T-helper 2 cell treated with Interferon-gamma antibody and Interleukin-4, amounts not matched to agents 5 μg/mL and 100 μg/mL, for 36 hours (primary cell): ENCODE results near the gene LHPP.
A peak's percentile ranks its signal among the peaks of the same experiment; 100 is the strongest.
"Not testable (repeated sequence)": the region's sequence is repeated elsewhere in the genome, so short reads cannot be mapped to it uniquely, and the experiment has no call there.

Experiments used
- DNase-seq: peaks from one replicate; pipeline ENCODE4 v3.0.0; 2021; ENCODE audit warnings: low spot score
- H3K27ac Mint-ChIP-seq: one replicate; pipeline ENCODE4 v1.8.0; 2021; ENCODE audit warnings: mild to moderate bottlenecking, mixed read lengths
- H3K27me3 Mint-ChIP-seq: one replicate; pipeline ENCODE4 v1.8.0; 2021; ENCODE audit warnings: low read depth, mixed read lengths
- H3K36me3 Mint-ChIP-seq: one replicate; pipeline ENCODE4 v1.8.0; 2021; ENCODE audit warnings: low read depth, mixed read lengths
- H3K4me1 Mint-ChIP-seq: one replicate; pipeline ENCODE4 v1.8.0; 2021; ENCODE audit warnings: low read depth, mixed read lengths
- H3K4me3 Mint-ChIP-seq: one replicate; pipeline ENCODE4 v1.8.0; 2022; ENCODE audit warnings: mild to moderate bottlenecking, moderate library complexity, mixed read lengths
- H3K9me3 Mint-ChIP-seq: one replicate; pipeline ENCODE4 v1.8.0; 2021; ENCODE audit warnings: mixed read lengths

The LHPP gene

DNA sequence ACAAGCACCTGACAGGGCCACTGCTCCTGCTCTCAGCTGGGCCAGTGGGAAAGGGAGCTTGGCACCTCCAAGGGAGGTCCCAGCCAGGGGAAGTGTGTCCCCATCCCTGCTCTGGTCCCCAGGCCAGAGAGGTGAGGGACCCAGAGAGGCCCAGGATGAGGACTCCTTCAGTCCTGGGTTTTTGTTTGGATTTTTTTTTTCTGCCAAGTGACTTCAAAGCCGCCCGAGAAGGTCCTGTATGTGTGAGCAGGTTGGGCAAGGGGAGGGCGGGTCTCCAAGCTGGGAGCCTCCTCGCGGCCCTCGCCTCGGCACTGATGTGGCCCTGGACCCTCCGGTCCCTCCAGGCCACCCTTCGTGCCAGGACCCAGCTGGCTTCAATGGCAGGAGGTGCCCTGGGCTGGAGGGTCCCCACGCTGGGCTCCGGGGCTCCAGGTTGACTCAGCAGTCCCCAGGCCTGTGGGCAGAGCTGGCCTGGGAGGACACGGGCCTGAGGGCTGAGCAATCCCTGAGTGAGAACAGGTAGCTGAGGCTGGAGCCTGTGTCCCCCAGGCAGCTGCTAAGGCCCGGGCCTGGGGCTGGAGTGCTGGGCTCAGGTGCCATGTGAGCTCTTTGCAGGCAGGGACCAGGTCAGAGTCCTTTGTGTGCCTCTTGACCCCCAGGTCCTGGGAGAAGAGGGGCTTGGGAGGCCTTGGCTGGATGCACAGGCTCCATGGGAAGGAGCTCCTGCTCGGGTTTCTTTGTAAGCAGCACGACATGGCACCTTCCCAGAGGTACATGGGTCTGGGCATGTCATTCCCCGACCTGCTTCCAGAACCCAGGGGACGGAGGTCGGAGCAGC is 142.0 kb downstream of the LHPP start:
- DNase-seq: no peak
- no peak overlapping the region for H3K27ac Mint-ChIP-seq
- no peaks in the 10 kb centered on the region for H3K36me3 Mint-ChIP-seq
- no peak overlapping the region for H3K4me3 Mint-ChIP-seq
- H3K9me3 Mint-ChIP-seq: no peaks in the 10 kb centered on the region
- no peaks in the 10 kb centered on the region for H3K4me1 Mint-ChIP-seq
- no peaks in the 10 kb centered on the region for H3K27me3 Mint-ChIP-seq

DNA sequence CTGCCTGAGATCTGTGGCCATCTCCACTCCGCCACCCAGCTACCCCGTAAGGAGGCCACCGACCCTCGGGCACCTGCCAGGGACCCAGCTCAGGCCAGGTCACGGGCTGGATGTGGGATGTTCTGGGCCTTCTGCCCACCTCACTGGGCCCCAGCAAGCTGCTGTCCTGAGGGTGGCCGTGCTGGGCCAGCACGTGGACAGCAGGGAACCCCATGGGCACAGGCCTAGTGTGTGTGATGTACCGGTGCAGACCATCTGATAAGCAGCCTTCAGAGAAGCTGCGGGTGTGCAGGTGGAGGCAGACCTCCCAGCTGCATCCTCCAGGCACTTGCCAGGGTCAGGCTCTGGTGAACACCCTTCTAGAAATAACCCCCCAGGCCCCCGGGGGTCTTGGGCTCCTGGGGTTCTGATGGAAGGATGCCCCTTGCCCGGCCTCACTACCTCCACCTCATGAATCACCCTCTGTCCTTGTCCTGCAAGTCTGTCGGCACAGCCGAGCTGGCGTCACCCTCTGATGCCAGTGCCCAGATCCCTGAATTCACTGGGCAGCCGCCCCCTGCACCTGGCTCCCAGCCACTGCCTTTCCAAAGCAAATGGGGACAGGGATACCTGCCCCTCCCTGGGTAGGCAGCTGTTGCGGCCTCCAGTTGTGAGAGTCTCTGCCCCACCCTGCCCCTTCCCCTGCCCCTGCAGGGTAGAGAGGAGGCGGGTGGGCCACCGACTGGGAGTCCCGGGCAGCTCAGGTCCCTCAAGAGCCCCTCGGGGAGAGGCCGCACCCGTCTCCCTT is 142.8 kb downstream of the LHPP start:
- Mint-ChIP-seq H3K4me1 (no peaks in the 10 kb centered on the region), H3K27ac (no peak overlapping the region)
- no peak for DNase-seq

DNA sequence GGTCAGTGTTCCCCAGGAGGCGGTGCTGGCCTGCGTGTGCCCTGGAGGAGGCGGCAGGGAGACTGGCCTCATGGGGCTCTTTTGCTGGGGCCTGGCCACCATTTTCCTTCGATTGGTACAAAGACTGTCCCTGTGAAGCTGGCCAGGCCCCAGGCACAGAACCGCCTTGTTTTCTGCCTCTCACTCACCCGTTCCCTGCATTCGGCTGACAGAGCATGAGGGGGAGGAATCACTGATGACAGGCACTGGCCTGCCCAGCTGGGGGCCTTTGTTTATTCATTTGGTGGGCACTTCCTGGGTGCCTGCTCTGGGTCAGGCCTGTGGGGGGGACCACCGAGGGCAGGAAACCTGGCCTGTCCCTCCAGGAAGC is 143.4 kb downstream of the LHPP start:
- no peaks in the 10 kb centered on the region for H3K27me3 Mint-ChIP-seq
- no peaks in the 10 kb centered on the region for H3K4me1 Mint-ChIP-seq
- no peaks in the 10 kb centered on the region for H3K9me3 Mint-ChIP-seq
- DNase-seq: no peak
- no peak overlapping the region for H3K27ac Mint-ChIP-seq
- H3K36me3 Mint-ChIP-seq: no peaks in the 10 kb centered on the region
- H3K4me3 Mint-ChIP-seq: no peak overlapping the region

More for the DNA sequence above, 142.8 kb downstream of the LHPP start:
- Mint-ChIP-seq H3K4me3 (no peak overlapping the region), H3K9me3 (no peaks in the 10 kb centered on the region), H3K27me3 (no peaks in the 10 kb centered on the region), H3K36me3 (no peaks in the 10 kb centered on the region)

DNA sequence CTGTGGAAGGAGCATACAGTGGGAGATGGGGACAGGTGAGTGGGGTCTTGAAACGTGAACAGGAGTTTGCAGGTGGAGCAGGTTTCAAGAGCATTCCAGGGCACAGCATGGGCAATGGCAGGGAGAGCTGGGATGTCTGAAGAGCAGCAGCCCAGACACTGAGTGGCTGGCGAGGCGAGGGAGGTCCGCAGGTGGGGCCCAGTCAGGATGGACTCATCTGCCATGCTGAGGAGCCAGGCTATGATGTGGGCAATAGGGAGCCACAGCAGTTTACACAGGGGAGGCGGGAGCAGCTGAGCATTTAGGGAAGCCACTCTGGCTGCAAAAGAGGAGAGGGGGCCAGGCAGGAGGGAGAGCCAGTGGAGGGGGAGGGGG is 143.8 kb downstream of the LHPP start:
- Mint-ChIP-seq H3K27me3 (no peaks in the 10 kb centered on the region), H3K27ac (no peak overlapping the region), H3K4me3 (no peak overlapping the region), H3K4me1 (no peaks in the 10 kb centered on the region), H3K9me3 (no peaks in the 10 kb centered on the region), H3K36me3 (no peaks in the 10 kb centered on the region)
- DNase-seq: no peak

DNA sequence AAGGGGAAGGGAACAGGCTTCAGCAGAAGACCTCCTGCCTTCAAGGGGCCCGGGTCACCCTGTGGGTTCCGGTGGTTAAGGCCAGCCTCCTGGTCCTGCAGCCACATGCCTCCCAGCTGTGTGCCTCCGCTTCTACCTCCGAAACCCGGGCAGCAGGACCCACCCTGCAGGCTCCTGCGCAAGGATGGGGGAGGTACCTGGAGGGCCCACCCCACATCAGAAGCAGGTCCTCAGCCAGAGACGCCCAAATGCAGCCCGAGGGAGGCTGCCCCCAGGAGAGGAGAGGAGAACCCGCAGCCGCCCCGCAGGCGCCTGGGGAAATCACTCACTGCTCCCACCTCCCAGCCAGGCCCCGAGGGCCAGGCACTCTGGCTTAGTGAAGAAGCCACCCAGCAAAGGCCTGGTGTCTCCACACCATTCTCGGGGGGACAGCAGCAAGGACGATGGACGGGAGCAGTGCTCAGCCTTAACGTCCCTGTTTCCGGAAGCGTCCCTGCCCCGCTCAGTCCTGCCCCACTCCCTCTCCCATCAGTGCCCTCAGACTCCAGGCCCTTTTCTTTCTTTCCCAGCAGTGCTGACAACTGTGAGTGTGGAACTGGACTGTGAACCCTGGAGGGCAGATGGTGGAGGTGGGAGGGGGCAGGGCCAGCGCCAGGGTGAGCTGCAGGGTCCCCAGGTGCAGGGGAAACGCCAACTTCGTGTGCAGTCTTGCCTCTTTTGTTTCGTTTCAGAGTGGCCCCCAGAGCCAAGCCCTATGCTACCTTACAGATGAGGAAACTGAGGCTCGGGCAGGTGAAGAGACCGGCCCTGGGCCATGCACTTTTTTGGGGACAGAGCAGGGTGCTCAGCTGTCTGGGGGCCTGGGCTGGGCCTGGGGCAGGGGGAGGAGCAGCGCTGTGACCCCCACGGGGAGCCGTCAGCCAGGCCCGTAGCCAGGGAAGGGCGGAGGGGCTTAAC is 144.5 kb downstream of the LHPP start:
- H3K36me3 Mint-ChIP-seq: no peaks in the 10 kb centered on the region
- no peak overlapping the region for H3K4me3 Mint-ChIP-seq
- no peaks in the 10 kb centered on the region for H3K9me3 Mint-ChIP-seq
- H3K4me1 Mint-ChIP-seq: no peaks in the 10 kb centered on the region
- H3K27me3 Mint-ChIP-seq: peaks cover 2% of the 10 kb centered on the region
- no peak for DNase-seq
- H3K27ac Mint-ChIP-seq: no peak overlapping the region

DNA sequence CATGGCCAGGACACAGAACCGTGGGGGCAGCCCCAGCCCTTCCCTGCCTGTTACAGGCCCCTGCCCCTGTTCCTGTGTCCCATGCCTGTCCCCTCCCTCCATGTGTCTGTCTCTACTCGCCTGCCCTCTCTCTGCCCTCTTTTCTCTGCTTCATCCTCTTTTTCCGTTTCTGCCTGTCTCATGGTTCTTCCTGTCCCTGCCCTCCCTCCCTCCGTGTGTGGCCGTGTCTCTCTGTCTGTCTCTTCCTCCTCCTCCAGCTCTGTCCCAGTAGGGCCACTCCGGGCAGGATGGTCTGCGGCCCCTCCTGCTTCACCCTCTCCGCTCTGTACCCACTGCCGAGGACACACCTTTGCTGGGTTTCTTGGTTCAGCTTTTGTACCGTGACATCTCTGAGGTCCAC is 145.2 kb downstream of the LHPP start:
- no peaks in the 10 kb centered on the region for H3K36me3 Mint-ChIP-seq
- peaks cover 2% of the 10 kb centered on the region for H3K4me1 Mint-ChIP-seq
- H3K27me3 Mint-ChIP-seq: peaks cover 2% of the 10 kb centered on the region
- DNase-seq: no peak
- no peak overlapping the region for H3K27ac Mint-ChIP-seq
- no peaks in the 10 kb centered on the region for H3K9me3 Mint-ChIP-seq
- no peak overlapping the region for H3K4me3 Mint-ChIP-seq

DNA sequence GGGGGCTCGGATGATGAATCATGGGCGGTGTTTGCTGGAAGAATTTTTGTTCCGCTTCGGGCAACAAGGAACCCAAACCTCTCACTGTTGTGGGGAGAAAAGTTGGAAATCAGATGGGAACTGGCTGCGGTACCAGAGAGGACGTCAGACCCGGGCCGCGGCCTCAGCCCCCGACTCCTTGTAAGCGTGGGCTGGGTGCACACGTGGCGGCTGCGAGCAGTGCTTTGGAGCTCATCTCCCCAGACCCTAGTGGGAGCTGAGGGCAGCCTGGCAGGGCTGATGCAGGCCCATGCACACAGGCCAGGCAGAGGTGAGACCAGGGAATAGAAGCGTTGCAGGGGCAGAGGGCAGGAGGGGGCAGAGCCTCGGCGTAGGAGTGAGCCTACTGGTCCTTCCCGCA is 146.1 kb downstream of the LHPP start:
- Mint-ChIP-seq H3K27ac (no peak overlapping the region), H3K27me3 (peaks cover 2% of the 10 kb centered on the region), H3K4me3 (no peak overlapping the region), H3K36me3 (no peaks in the 10 kb centered on the region), H3K9me3 (no peaks in the 10 kb centered on the region), H3K4me1 (peaks cover 8% of the 10 kb centered on the region)
- no peak for DNase-seq

DNA sequence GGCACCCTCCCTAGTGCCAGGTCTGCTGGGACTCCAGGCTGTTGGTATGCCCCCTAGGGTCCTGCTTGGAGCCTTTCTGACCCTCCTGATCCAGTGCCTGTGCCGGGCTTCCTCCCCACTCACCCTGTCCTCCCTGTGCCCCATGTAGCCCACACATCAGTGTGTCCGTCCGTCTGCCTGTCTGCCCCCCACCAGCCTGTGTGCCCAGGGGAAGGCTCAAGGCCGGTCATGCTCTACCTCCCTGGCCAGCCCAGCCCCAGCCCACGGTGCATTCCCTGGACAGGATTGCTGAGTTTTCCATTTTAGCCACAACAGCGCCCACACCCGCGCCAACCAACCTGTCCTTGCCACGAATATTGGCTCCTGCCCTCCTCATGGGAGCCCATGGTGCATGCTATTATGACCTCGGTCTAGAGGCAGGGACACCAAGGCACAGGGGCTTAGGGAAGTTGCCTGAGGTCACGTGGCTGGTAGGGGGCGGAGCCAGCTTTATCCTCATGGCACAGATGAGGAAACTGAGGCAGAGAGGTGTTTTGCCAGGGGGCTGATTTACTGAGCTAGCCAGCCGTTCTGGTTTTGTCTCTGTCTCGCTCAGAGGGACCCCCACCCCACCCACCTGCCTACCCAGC is 146.6 kb downstream of the LHPP start:
- no peak for DNase-seq
- Mint-ChIP-seq H3K27me3 (peaks cover 2% of the 10 kb centered on the region), H3K9me3 (no peaks in the 10 kb centered on the region), H3K4me1 (peaks cover 8% of the 10 kb centered on the region), H3K27ac (no peak overlapping the region), H3K4me3 (no peak overlapping the region), H3K36me3 (no peaks in the 10 kb centered on the region)

DNA sequence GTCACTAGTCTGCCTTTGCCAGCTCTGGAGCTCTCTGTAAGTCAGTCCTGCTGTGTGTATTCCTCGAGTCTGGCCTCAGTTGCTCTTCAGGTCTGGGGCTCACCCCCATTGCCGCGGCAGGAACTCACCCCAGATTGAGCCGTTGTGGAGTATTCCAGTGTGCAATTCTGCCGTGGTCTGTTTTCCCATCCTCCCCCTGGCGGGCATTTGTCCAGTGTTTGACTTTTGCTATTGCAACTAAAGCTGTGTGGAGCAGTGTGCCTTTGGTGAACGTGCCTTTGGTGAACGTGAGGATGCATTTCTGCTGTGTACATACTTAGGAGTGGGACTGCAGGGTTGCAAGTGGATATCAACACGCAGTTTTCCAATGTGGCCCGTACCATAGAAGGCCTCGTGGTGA is 148.1 kb downstream of the LHPP start:
- no peak overlapping the region for H3K4me3 Mint-ChIP-seq
- no peaks in the 10 kb centered on the region for H3K9me3 Mint-ChIP-seq
- H3K36me3 Mint-ChIP-seq: no peaks in the 10 kb centered on the region
- H3K27me3 Mint-ChIP-seq: peaks cover 2% of the 10 kb centered on the region
- H3K4me1 Mint-ChIP-seq: peaks cover 17% of the 10 kb centered on the region
- H3K27ac Mint-ChIP-seq: no peak overlapping the region
- DNase-seq: no peak

DNA sequence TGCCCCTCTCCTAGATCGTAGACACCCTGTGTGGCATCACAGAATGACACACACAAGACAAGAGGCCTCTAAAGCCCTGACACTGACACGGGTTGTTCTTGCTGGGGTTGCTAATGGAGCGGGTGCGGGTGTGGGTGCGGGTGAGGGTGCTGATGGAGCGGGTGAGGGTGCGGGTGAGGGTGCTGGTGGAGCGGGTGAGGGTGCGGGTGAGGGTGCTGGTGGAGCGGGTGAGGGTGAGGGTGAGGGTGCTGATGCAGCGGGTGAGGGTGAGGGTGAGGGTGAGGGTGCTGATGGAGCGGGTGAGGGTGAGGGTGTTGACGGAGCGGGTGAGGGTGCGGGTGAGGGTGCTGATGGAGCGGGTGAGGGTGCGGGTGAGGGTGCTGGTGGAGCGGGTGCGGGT is 148.6 kb downstream of the LHPP start:
- H3K9me3 Mint-ChIP-seq, H3K36me3 Mint-ChIP-seq, H3K4me3 Mint-ChIP-seq, H3K27ac Mint-ChIP-seq, H3K27me3 Mint-ChIP-seq, DNase-seq: not testable (repeated sequence)
- peaks cover 19% of the 10 kb centered on the region for H3K4me1 Mint-ChIP-seq

DNA sequence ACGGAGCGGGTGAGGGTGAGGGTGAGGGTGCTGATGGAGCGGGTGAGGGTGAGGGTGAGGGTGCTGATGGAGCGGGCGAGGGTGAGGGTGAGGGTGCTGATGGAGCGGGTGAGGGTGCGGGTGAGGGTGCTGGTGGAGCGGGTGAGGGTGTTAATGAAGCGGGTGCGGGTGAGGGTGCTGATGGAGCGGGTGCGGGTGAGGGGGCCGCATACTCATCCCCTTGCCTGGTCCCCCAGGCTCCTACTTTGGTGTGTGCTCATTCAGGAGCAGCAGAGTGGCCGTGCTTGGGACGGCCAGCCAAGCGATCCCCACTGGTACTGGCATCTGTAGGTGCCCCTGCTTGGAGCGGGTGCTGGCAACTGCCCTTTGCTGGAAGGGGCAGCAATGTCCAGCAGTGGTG is 149.2 kb downstream of the LHPP start:
- H3K27ac Mint-ChIP-seq, H3K36me3 Mint-ChIP-seq, DNase-seq, H3K27me3 Mint-ChIP-seq, H3K4me3 Mint-ChIP-seq, H3K9me3 Mint-ChIP-seq: not testable (repeated sequence)
- H3K4me1 Mint-ChIP-seq: peaks cover 19% of the 10 kb centered on the region

DNA sequence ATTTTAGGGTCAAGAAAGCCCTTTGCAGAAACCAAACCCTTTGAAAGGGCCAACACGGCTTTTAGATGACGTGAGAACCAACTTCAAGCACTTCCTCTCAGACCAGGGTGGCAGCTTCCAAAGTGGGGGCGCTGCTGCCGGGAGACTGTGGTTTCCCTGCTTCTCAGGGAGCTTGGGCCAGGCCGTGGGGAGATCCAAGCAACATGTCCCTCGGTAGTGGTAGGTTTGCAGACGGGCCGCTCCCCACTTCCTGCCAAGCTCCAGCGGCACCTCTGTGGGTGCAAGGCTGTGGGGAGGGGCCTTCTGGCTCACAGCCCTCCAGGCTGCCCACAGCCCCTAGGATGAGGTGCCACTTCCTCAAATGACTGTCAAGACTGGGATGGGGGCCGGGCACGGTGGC is 150.1 kb downstream of the LHPP start:
- Mint-ChIP-seq H3K9me3 (no peaks in the 10 kb centered on the region), H3K36me3 (peaks cover 2% of the 10 kb centered on the region), H3K4me3 (peak overlapping the region; percentile 5), H3K27ac (no peak overlapping the region), H3K4me1 (peaks cover 19% of the 10 kb centered on the region), H3K27me3 (peaks cover 2% of the 10 kb centered on the region)
- no peak for DNase-seq

DNA sequence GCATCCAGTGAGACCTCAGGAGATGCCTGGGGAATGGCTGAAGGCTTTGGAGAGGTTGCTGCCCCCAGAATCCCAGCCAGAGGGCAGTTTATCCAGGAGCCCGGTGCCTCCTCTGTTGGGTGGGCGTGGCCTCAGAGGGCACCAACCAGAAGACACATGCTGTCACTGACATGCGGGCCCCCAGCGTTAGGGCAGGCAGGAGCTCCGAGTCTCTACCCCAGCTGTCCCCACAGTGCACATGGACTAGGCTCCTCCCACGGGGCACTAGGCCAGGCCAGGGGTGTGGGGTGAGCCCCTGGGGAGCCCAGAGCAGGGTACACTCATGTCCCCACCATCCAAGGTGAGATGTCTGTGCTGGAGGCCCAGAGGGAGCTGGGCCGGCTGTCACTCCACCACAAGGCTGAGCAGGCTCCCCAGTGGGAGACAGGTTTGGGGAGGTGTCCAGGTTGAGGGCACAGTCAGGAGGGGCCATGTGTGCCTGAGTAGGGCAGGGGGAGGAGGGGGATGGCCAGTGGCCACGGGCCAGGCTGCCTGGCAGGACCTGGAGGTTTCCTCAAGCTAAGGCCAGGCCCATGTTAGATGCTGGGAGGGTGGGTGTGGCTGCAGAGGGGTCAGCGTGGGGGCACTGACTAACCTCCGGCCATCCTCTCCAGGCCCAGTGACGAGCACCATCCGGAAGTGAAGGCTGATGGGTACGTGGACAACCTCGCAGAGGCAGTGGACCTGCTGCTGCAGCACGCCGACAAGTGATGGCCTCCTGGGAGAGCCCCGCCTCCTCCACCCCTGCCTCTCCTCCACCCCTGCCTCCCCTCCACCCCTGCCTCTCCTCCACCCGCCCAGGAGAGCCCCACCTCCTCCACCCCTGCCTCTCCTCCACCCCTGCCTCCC is 151.2 kb downstream of the LHPP start:
- H3K27ac Mint-ChIP-seq: no peak overlapping the region
- H3K4me3 Mint-ChIP-seq: no peak overlapping the region
- DNase-seq: no peak
- H3K36me3 Mint-ChIP-seq: peaks cover 3% of the 10 kb centered on the region
- peaks cover 2% of the 10 kb centered on the region for H3K27me3 Mint-ChIP-seq
- peaks cover 19% of the 10 kb centered on the region for H3K4me1 Mint-ChIP-seq
- H3K9me3 Mint-ChIP-seq: no peaks in the 10 kb centered on the region
